ENCODE measurements around the gene MAMDC4.

MAMDC4 gene

GRCh38 chr9:136849960-136850865 is 1.9 kb upstream of the MAMDC4 start:
- DNase-seq (ENCODE audit: low read depth): no peak

GRCh38 chr9:136850866-136851775 is 1.0 kb upstream of the MAMDC4 start:
- DNase-seq (ENCODE audit: low read depth): no peak

- no peak for DNase-seq (ENCODE audit: low read depth)
These were observed 784 bp downstream of the MAMDC4 start for GRCh38 chr9:136852664-136853595.

- no peak for DNase-seq (ENCODE audit: low read depth)
These were observed 1.5 kb downstream of the MAMDC4 start for GRCh38 chr9:136853596-136854112.

DNA sequence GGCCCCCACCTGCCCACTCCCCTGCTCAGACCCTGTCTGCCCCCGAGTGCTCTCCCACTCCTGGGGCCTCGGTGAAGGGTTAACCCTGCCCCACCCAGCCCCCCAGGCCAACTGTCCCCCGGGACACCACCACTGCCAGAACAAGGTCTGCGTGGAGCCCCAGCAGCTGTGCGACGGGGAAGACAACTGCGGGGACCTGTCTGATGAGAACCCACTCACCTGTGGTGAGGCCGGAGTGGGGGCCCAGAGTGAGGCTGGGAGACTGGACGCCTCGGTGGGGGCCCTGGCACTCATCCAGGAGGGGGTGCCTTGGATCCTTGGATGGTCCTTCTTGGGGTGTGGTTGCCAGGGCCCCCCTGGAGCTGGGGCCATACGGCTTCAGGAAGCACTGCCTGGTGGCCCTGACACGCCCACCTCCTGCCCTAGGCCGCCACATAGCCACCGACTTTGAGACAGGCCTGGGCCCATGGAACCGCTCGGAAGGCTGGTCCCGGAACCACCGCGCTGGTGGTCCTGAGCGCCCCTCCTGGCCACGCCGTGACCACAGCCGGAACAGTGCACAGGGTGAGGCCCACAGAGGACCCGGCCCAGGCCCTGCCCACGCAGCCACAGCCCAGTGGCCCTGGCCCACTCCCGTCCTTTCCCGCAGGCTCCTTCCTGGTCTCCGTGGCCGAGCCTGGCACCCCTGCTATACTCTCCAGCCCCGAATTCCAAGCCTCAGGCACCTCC is 2.1 kb downstream of the MAMDC4 start:
- no peak for DNase-seq (ENCODE audit: low read depth)

DNA sequence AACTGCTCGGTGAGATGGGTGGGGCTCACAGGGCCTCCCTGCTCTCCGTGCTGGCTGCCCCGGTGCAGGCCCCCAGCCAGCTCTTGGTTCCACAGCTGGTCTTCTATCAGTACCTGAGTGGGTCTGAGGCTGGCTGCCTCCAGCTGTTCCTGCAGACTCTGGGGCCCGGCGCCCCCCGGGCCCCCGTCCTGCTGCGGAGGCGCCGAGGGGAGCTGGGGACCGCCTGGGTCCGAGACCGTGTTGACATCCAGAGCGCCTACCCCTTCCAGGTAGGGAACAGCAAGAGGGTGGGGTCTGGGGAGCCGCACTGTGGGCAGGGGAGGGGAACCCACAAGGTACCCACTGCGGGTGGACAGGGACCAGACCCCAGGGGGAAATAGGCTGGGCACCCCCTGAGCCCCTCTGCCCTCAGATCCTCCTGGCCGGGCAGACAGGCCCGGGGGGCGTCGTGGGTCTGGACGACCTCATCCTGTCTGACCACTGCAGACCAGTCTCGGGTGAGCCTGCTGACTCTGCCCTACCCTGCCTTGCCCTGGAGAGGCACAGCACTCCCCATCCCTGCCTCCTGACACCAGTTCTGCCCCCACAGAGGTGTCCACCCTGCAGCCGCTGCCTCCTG is 2.8 kb downstream of the MAMDC4 start:
- DNase-seq (ENCODE audit: low read depth): no peak

DNA sequence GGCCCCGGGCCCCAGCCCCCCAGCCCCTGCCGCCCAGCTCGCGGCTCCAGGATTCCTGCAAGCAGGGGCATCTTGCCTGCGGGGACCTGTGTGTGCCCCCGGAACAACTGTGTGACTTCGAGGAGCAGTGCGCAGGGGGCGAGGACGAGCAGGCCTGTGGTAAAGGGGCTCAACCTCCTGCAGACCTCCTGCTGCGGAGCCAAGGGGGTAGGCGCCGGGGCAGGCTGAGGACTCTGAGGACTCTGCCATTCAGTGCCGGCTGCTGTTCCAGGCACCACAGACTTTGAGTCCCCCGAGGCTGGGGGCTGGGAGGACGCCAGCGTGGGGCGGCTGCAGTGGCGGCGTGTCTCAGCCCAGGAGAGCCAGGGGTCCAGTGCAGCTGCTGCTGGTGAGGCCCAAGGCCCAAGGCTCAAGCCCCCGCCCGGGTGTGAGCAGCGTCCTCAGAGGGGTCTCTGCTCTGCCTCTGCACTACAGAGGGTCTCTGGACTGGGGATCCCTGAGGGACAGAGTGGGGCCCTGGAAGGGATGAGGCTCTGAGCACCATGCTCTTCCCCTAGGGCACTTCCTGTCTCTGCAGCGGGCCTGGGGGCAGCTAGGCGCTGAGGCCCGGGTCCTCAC is 3.4 kb downstream of the MAMDC4 start:
- DNase-seq (ENCODE audit: low read depth): no peak

DNA sequence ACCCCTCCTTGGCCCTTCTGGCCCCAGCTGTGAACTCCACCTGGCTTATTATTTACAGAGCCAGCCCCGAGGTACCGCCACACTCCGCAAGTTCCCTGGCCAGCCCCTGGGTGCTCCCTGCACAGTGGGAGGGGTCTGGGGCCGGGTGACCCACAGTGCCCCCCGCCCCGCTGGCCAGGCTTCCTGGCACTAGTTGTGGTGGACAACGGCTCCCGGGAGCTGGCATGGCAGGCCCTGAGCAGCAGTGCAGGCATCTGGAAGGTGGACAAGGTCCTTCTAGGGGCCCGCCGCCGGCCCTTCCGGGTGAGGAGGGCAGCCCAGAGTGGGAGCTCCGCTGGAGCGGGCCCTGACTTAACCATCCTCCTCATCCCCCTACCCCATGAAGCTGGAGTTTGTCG is 3.9 kb downstream of the MAMDC4 start:
- no peak for DNase-seq (ENCODE audit: low read depth)

GRCh38 chr9:136856541-136857141 is 4.5 kb downstream of the MAMDC4 start:
- no peak for DNase-seq (ENCODE audit: low read depth)

DNA sequence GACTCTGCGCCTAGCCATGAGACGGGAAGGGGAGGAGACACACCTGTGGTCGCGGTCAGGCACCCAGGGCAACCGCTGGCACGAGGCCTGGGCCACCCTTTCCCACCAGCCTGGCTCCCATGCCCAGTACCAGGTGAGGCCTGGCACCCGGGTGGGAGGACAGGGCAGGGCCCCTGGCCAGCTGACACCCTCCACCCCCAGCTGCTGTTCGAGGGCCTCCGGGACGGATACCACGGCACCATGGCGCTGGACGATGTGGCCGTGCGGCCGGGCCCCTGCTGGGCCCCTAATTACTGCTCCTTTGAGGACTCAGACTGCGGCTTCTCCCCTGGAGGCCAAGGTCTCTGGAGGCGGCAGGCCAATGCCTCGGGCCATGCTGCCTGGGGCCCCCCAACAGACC is 5.0 kb downstream of the MAMDC4 start:
- no peak for DNase-seq (ENCODE audit: low read depth)

- DNase-seq (ENCODE audit: low read depth): no peak
These were observed 5.7 kb downstream of the MAMDC4 start for GRCh38 chr9:136857581-136858412.

DNA sequence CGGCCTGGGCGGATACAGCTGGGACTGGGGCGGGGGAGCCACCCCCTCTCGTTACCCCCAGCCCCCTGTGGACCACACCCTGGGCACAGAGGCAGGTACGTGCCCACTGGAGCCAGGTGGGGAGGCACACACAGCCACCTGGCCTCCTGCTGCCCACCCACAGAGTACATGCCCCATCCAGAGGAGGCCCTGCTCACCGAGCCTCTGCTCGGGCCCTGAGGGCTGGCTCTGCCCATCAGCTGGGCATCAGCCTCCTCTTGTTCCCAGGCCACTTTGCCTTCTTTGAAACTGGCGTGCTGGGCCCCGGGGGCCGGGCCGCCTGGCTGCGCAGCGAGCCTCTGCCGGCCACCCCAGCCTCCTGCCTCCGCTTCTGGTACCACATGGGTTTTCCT is 6.3 kb downstream of the MAMDC4 start:
- no peak for DNase-seq (ENCODE audit: low read depth)

DNA sequence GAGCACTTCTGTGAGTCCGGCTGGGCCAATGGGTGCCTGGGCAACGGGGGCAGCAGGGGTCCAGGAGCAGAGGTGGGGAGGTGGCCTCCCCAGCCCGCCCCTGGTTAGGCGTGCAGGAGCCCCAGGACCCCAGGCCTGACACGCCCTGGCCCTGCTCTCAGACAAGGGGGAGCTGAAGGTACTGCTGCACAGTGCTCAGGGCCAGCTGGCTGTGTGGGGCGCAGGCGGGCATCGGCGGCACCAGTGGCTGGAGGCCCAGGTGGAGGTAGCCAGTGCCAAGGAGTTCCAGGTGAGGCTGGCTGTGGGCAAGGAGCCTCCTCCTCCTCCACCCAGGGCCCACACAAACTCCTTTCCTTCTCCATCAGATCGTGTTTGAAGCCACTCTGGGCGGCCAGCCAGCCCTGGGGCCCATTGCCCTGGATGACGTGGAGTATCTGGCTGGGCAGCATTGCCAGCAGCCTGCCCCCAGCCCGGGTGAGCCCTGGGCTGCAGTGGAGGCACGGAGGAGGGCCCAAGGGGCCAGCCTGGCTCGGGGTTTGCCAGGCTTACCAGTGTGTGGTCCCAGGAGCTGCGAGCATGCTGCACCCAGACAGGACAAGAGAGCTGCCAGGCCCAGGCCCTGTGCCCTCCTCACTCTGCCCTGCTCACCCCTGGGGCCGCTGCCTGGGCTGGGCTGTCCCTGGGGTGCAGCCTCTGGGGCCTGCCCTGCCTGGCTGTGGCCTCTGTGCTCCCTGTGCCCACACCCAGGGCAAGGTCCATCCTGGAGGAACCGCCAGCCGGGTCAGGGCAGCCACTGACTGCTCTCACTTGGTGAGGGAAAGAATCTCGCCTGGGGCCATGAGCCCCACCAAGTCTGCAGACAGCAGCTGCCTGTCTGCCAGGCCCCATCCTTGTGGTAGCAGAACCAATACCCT is 7.0 kb downstream of the MAMDC4 start:
- no peak for DNase-seq (ENCODE audit: low read depth)

- no peak for DNase-seq (ENCODE audit: low read depth)
These were observed 8.4 kb downstream of the MAMDC4 start for GRCh38 chr9:136860529-136860928.

DNA sequence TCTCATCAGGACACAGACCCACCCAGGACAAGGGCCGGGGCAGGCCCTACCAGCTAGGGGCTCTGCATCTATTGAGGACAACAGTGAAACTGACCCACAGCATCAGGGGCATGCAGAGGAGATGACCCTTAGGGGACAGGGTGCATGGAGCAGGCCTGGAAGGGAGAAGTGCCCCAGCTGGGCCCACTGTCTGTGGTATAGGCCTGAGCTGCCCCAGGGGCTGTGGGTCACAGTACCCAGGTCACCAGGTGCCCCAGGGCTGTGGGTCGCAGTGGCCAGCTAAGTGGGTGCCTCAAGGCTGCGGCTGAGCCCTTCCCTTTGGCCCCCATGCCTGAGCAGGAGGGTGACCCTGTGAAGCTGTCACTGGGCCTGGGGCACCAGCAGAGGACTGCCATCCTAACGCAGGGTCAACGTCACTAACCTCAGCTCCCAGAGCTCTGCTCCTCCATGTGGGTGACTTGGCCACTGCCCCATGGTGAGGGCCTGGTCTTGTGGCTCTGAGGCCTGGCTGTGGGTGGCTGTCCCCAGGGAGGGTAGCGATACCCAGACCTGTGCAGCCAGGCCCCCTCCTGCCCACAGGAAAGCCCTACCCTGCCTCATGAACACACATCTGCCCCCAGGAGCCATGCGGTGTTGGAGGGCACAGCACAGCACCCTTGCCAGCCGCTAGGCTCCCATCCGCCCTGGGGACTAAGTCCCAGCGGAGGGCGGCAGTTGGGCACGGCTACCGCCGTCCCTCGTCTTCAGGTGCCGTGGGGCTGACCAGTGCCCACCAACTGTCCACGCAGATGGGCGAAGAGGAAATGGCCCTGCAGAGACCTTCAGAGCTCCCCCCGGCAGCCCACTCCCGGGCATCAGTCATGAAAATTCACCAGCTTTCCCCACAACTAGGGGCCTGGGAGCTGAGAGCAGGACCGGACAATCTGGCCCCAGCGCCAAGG is 9.1 kb downstream of the MAMDC4 start:
- no peak for DNase-seq (ENCODE audit: low read depth)

DNA sequence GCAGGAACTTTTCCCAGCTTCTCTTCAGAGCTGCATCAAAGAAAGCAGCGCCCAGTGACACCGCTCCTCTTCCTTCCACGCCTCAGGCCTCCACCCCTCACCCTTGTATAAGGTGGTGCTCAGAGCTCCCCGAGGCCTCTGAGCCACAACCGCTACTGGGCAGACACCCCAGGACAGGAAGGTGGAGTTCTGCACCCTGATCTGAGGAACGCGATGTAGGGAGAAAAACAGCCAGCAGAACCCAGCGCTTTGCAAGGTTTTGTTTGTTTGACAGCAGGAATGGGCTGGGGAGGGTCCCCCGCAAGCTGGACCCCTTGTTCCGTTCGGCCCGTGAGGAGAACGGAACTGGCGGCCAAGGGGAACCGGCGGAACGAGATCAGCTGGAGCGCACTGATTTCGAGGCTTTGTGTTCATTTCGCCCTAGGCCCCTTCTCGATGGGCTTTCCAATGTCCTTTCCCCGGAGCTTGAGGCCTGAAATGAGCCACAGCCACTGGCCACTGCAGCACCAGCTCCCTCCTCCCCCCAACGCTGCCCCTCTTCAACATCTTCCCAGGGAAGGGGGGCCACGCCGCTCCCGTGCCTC is 9.8 kb downstream of the MAMDC4 start:
- DNase-seq (ENCODE audit: low read depth): no peak
